SK-N-SH (cell line): ENCODE data around the gene RASSF1. TPM values are rescaled to one million over a fixed set of nuclear protein-coding genes. Genes with fewer than 3 reads are reported as not detected.
A peak's percentile ranks its signal among the peaks of the same experiment; 100 is the strongest.

ENCODE experiments used
- CTCF ChIA-PET: fragments of 300-600, 350-600 bp; formaldehyde crosslinking; extraction: SDS; loops from one replicate; lab custom pipeline; 2021; lab: Yijun Ruan, JAX
- POLR2A ChIA-PET: fragments of 350-600 bp; sonication (Branson Sonifier 250); formaldehyde crosslinking; extraction: SDS; loops from one replicate; lab custom pipeline; 2020; ENCODE audit warnings: antibody characterized with exemption, inconsistent platforms; lab: Yijun Ruan, JAX
- DNase-seq: peaks from one replicate; pipeline ENCODE4 v3.0.0; 2012
- H2AFZ ChIP-seq: fragments of 200-600 bp; sonication (generic); 2 replicates; pipeline ENCODE4 v1.8.1; 2016; ENCODE audit warnings: antibody characterized with exemption, mild to moderate bottlenecking, low read depth
- H3F3A ChIP-seq: fragments of 200-600 bp; sonication (generic); replicated peaks from 2 replicates; pipeline ENCODE3; 2016; ENCODE audit warnings: antibody characterized with exemption, mild to moderate bottlenecking; ENCODE audit not compliant: insufficient read depth
- H3K27ac ChIP-seq, 2 experiments: fragments of 200-500 bp in 1 of 2; fragments of 200-600 bp in 1 of 2; sonication (Bioruptor generic) in 1 of 2; sonication (generic), shearing (Covaris generic) in 1 of 2; 2 replicates each; pipeline versions ENCODE4 v1.5.1 to v1.6.1; 2014 to 2016; ENCODE audit warnings: low read depth in 2 of 2, inconsistent platforms in 1 of 2, low read length in 1 of 2, mild to moderate bottlenecking in 1 of 2, mixed read lengths in 1 of 2
- H3K27me3 ChIP-seq: fragments of 200-600 bp; sonication (generic), shearing (Covaris generic); 2 replicates; pipeline ENCODE4 v1.6.1; 2016; ENCODE audit warnings: mixed run types; ENCODE audit not compliant: insufficient read depth
- H3K36me3 ChIP-seq, 2 experiments: fragments of 200-500 bp in 1 of 2; fragments of 200-600 bp in 1 of 2; sonication (Bioruptor generic) in 1 of 2; sonication (generic) in 1 of 2; replicated peaks in 1 of 2; 2 replicates each; pipeline versions ENCODE3 to v1.5.1; 2014 to 2016; ENCODE audit warnings: low read length in 1 of 2, mild to moderate bottlenecking in 1 of 2; ENCODE audit not compliant: insufficient read depth in 2 of 2, control insufficient read depth in 1 of 2
- H3K4me1 ChIP-seq, 2 experiments: fragments of 200-500 bp in 1 of 2; fragments of 200-600 bp in 1 of 2; sonication (Bioruptor generic) in 1 of 2; sonication (generic), shearing (Covaris generic) in 1 of 2; 2 replicates each; pipeline versions ENCODE4 v1.5.1 to v1.6.1; 2014 to 2016; ENCODE audit warnings: low read depth in 1 of 2, low read length in 1 of 2, mixed run types in 1 of 2; ENCODE audit not compliant: insufficient read depth in 2 of 2, control insufficient read depth in 1 of 2
- H3K4me2 ChIP-seq: fragments of 200-600 bp; sonication (generic), shearing (Covaris generic); 2 replicates; pipeline ENCODE4 v1.6.1; 2017; ENCODE audit warnings: mixed run types
- H3K4me3 ChIP-seq, 2 experiments: fragments of 200-500 bp in 1 of 2; fragments of 200-600 bp in 1 of 2; sonication (Bioruptor generic) in 1 of 2; sonication (generic), shearing (Covaris generic) in 1 of 2; 2 replicates each; pipeline versions ENCODE4 v1.5.1 to v1.8.1; 2014 to 2016; ENCODE audit warnings: low read depth in 2 of 2, inconsistent platforms in 1 of 2, low read length in 1 of 2, mild to moderate bottlenecking in 1 of 2, mixed read lengths in 1 of 2, moderate library complexity in 1 of 2
- H3K79me2 ChIP-seq: fragments of 200-600 bp; sonication (generic); 2 replicates; pipeline ENCODE4 v1.8.1; 2017; ENCODE audit warnings: mild to moderate bottlenecking; ENCODE audit not compliant: insufficient read depth
- H3K9ac ChIP-seq: fragments of 200-600 bp; sonication (generic); 2 replicates; pipeline ENCODE4 v1.6.1; 2017; ENCODE audit warnings: mixed run types
- H3K9me2 ChIP-seq: fragments of 200-600 bp; sonication (generic); 2 replicates; pipeline ENCODE4 v1.6.1; 2017; ENCODE audit warnings: mixed run types
- H3K9me3 ChIP-seq: fragments of 200-600 bp; sonication (generic); 2 replicates; pipeline ENCODE4 v1.6.1; 2017; ENCODE audit warnings: mixed run types, mild to moderate bottlenecking, moderate library complexity
- H4K20me1 ChIP-seq: fragments of 200-600 bp; sonication (generic); 2 replicates; pipeline ENCODE4 v1.6.1; 2017; ENCODE audit warnings: mild to moderate bottlenecking, mixed run types; ENCODE audit not compliant: insufficient read depth
- ELF1 ChIP-seq: IDR thresholded peaks from 2 replicates; pipeline ENCODE4 v1.4.0; 2012
- EZH2phosphoT487 ChIP-seq: fragments of 200-600 bp; sonication (generic); IDR thresholded peaks from 2 replicates; pipeline ENCODE4 v1.6.1; 2017; ENCODE audit warnings: low read depth, mixed run types, mild to moderate bottlenecking, antibody characterized with exemption, moderate library complexity, borderline replicate concordance
- FOSL2 ChIP-seq: IDR thresholded peaks from 2 replicates; pipeline ENCODE4 v1.4.0; 2012; ENCODE audit warnings: low read depth, mild to moderate bottlenecking, moderate library complexity, borderline replicate concordance
- FOXM1 ChIP-seq: IDR thresholded peaks from 2 replicates; pipeline ENCODE4 v1.4.0; 2012; ENCODE audit warnings: low read depth, mild to moderate bottlenecking
- GABPA ChIP-seq: IDR thresholded peaks from 2 replicates; pipeline ENCODE4 v1.4.0; 2012; ENCODE audit warnings: low read depth, mild to moderate bottlenecking
- GATA2 ChIP-seq: sonication (generic); formaldehyde crosslinking; IDR thresholded peaks from 2 replicates; pipeline ENCODE4 v1.5.0; 2020; ENCODE audit warnings: mild to moderate bottlenecking, missing genetic modification reagents
- JUND ChIP-seq: IDR thresholded peaks from 2 replicates; pipeline ENCODE4 v1.4.0; 2012
- MEF2A ChIP-seq: IDR thresholded peaks from 2 replicates; pipeline ENCODE4 v1.4.0; 2012; ENCODE audit warnings: low read depth, borderline replicate concordance
- MXI1 ChIP-seq: IDR thresholded peaks from 2 replicates; pipeline ENCODE4 v1.6.1; 2012; ENCODE audit warnings: mild to moderate bottlenecking, low read depth, low read length, improper control_type of control experiment
- NFIC ChIP-seq: IDR thresholded peaks from 2 replicates; pipeline ENCODE4 v1.4.0; 2012; ENCODE audit warnings: borderline replicate concordance
- RAD21 ChIP-seq: IDR thresholded peaks from 2 replicates; pipeline ENCODE4 v1.6.1; 2012; ENCODE audit warnings: mild to moderate bottlenecking, low read length
- RCOR1 ChIP-seq: fragments of 150-350 bp; IDR thresholded peaks from 2 replicates; pipeline ENCODE4 v1.6.1; 2017; ENCODE audit warnings: antibody characterized with exemption, low read length
- SIN3A ChIP-seq: IDR thresholded peaks from 2 replicates; pipeline ENCODE4 v1.6.1; 2012; ENCODE audit warnings: low read depth, mild to moderate bottlenecking, low read length, moderate library complexity, borderline replicate concordance
- SMC3 ChIP-seq: IDR thresholded peaks from 2 replicates; pipeline ENCODE4 v1.6.1; 2012; ENCODE audit warnings: low read depth, low read length, improper control_type of control experiment
- TCF12 ChIP-seq: IDR thresholded peaks from 2 replicates; pipeline ENCODE4 v1.4.0; 2012
- TEAD4 ChIP-seq: IDR thresholded peaks from 2 replicates; pipeline ENCODE4 v1.4.0; 2012; ENCODE audit warnings: mild to moderate bottlenecking, borderline replicate concordance; ENCODE audit not compliant: insufficient read depth
- YY1 ChIP-seq: IDR thresholded peaks from 2 replicates; pipeline ENCODE4 v1.4.0; 2012; ENCODE audit warnings: low read depth, mild to moderate bottlenecking
- WGBS: methylation state at CpG from one replicate; pipeline ENCODE4 v1.1.6; 2017; ENCODE audit warnings: low lambda C conversion rate; 5-methylcytosine and 5-hydroxymethylcytosine counted together
- polyA plus RNA-seq, 3 experiments: library from polyadenylated mRNA; depleted of rRNA; stranded (reverse); fragments of >200 nt; gene quantifications; 2 replicates each; pipeline ENCODE4 v1.2.3, GENCODE V29; 2012
- TF ChIP-seq, protein P1 (sequence below): IDR thresholded peaks from 2 replicates; pipeline ENCODE4 v1.4.0; 2012; ENCODE audit warnings: low read depth, borderline replicate concordance
- TF ChIP-seq, protein P2 (sequence below): IDR thresholded peaks from 2 replicates; pipeline ENCODE4 v1.4.0; 2012; ENCODE audit warnings: low read depth, borderline replicate concordance
- TF ChIP-seq, protein P3 (sequence below): fragments of 200-600 bp; sonication (generic); IDR thresholded peaks from 2 replicates; pipeline ENCODE4 v1.6.1; 2017; ENCODE audit warnings: antibody characterized with exemption, mild to moderate bottlenecking, moderate library complexity
- TF ChIP-seq, protein P4 (sequence below): fragments of 150-350 bp; IDR thresholded peaks from 2 replicates; pipeline ENCODE4 v1.6.1; 2017; ENCODE audit warnings: antibody characterized with exemption, low read length, low read depth, borderline replicate concordance
- TF ChIP-seq, protein P5 (sequence below): IDR thresholded peaks from 2 replicates; pipeline ENCODE4 v1.6.1; 2012; ENCODE audit warnings: mild to moderate bottlenecking, low read depth, low read length, moderate library complexity
- TF ChIP-seq, protein P6 (sequence below): fragments of 150-350 bp; IDR thresholded peaks from 2 replicates; pipeline ENCODE4 v1.6.1; 2016; ENCODE audit warnings: mild to moderate bottlenecking, low read depth, low read length

RASSF1 gene
- polyA plus RNA-seq, 1 of the 3 experiments (the other 2 are of a cell fraction) = 28.1 TPM

DNA sequence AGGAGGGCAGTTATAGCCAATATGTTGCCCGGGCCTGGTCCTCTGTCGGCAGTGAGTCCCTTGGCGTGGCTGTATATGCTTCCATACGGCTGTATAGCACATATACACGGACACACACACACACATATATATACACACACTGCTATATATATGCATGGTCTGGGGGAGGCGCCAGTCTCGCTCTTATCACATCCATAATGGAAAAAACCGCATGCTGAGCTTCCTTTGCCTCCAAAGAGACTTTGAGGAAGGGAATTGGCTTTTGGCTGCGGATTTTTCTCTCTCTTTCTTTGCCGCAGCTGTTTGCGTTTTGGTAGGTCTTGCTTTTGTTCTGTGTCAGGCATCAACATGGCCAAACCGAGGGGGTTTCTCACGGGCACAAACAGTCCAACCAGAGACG lies 30.0 kb upstream of the RASSF1 start:
- Histone ChIP-seq H4K20me1 (no peaks in the 10 kb centered on the region), H3K4me2 (no peak overlapping the region), H3K79me2 (no peaks in the 10 kb centered on the region), H3K36me3 (no peaks in the 10 kb centered on the region), H3F3A (no peaks in the 10 kb centered on the region), H3K4me3 (no peak overlapping the region), H3K27me3 (no peaks in the 10 kb centered on the region), H3K9me2 (no peaks in the 10 kb centered on the region)
- DNase-seq = peak; percentile 78
- CTCF ChIA-PET = interaction anchor here (0.6 to 5.8 kb wide), 33 partner anchors 9 to 246 kb away, joined by 3 to 70 read pairs (median 4); partner anchors contain the start of genes HYAL3, MAPKAPK3, NAA80 and TUSC2
- POLR2A ChIA-PET = interaction anchor here (1.1 to 4.6 kb wide), 6 partner anchors 10 to 22 kb away, joined by 3 to 28 read pairs (median 8); partner anchors contain the start of genes CYB561D2 and NPRL2
- TF ChIP-seq, protein P1, sequence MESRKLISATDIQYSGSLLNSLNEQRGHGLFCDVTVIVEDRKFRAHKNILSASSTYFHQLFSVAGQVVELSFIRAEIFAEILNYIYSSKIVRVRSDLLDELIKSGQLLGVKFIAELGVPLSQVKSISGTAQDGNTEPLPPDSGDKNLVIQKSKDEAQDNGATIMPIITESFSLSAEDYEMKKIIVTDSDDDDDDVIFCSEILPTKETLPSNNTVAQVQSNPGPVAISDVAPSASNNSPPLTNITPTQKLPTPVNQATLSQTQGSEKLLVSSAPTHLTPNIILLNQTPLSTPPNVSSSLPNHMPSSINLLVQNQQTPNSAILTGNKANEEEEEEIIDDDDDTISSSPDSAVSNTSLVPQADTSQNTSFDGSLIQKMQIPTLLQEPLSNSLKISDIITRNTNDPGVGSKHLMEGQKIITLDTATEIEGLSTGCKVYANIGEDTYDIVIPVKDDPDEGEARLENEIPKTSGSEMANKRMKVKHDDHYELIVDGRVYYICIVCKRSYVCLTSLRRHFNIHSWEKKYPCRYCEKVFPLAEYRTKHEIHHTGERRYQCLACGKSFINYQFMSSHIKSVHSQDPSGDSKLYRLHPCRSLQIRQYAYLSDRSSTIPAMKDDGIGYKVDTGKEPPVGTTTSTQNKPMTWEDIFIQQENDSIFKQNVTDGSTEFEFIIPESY = no peak
- TF ChIP-seq, protein P2, sequence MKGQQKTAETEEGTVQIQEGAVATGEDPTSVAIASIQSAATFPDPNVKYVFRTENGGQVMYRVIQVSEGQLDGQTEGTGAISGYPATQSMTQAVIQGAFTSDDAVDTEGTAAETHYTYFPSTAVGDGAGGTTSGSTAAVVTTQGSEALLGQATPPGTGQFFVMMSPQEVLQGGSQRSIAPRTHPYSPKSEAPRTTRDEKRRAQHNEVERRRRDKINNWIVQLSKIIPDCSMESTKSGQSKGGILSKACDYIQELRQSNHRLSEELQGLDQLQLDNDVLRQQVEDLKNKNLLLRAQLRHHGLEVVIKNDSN = no peak
- no peak for TF ChIP-seq TEAD4
- no peak for TF ChIP-seq JUND
- no peak for TF ChIP-seq MEF2A
- no peak for TF ChIP-seq NFIC
- TF ChIP-seq, protein P3, sequence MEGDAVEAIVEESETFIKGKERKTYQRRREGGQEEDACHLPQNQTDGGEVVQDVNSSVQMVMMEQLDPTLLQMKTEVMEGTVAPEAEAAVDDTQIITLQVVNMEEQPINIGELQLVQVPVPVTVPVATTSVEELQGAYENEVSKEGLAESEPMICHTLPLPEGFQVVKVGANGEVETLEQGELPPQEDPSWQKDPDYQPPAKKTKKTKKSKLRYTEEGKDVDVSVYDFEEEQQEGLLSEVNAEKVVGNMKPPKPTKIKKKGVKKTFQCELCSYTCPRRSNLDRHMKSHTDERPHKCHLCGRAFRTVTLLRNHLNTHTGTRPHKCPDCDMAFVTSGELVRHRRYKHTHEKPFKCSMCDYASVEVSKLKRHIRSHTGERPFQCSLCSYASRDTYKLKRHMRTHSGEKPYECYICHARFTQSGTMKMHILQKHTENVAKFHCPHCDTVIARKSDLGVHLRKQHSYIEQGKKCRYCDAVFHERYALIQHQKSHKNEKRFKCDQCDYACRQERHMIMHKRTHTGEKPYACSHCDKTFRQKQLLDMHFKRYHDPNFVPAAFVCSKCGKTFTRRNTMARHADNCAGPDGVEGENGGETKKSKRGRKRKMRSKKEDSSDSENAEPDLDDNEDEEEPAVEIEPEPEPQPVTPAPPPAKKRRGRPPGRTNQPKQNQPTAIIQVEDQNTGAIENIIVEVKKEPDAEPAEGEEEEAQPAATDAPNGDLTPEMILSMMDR = peak; percentile 31
- no peak for TF ChIP-seq FOXM1
- no peak for TF ChIP-seq MXI1
- no peak for TF ChIP-seq GABPA
- TF ChIP-seq YY1 = no peak
- TF ChIP-seq SIN3A = no peak
- no peak for TF ChIP-seq TCF12
- TF ChIP-seq, protein P4, sequence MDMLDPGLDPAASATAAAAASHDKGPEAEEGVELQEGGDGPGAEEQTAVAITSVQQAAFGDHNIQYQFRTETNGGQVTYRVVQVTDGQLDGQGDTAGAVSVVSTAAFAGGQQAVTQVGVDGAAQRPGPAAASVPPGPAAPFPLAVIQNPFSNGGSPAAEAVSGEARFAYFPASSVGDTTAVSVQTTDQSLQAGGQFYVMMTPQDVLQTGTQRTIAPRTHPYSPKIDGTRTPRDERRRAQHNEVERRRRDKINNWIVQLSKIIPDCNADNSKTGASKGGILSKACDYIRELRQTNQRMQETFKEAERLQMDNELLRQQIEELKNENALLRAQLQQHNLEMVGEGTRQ = no peak
- no peak for TF ChIP-seq RCOR1
- TF ChIP-seq GATA2 (CRISPR knock-in tag) = no peak
- no peak for TF ChIP-seq ELF1
- TF ChIP-seq RAD21 = peak; percentile 72
- TF ChIP-seq SMC3 = peak; percentile 46
- TF ChIP-seq, protein P5, sequence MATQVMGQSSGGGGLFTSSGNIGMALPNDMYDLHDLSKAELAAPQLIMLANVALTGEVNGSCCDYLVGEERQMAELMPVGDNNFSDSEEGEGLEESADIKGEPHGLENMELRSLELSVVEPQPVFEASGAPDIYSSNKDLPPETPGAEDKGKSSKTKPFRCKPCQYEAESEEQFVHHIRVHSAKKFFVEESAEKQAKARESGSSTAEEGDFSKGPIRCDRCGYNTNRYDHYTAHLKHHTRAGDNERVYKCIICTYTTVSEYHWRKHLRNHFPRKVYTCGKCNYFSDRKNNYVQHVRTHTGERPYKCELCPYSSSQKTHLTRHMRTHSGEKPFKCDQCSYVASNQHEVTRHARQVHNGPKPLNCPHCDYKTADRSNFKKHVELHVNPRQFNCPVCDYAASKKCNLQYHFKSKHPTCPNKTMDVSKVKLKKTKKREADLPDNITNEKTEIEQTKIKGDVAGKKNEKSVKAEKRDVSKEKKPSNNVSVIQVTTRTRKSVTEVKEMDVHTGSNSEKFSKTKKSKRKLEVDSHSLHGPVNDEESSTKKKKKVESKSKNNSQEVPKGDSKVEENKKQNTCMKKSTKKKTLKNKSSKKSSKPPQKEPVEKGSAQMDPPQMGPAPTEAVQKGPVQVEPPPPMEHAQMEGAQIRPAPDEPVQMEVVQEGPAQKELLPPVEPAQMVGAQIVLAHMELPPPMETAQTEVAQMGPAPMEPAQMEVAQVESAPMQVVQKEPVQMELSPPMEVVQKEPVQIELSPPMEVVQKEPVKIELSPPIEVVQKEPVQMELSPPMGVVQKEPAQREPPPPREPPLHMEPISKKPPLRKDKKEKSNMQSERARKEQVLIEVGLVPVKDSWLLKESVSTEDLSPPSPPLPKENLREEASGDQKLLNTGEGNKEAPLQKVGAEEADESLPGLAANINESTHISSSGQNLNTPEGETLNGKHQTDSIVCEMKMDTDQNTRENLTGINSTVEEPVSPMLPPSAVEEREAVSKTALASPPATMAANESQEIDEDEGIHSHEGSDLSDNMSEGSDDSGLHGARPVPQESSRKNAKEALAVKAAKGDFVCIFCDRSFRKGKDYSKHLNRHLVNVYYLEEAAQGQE = no peak
- no peak for TF ChIP-seq FOSL2
- TF ChIP-seq EZH2phosphoT487 = no peak
- TF ChIP-seq, protein P6, sequence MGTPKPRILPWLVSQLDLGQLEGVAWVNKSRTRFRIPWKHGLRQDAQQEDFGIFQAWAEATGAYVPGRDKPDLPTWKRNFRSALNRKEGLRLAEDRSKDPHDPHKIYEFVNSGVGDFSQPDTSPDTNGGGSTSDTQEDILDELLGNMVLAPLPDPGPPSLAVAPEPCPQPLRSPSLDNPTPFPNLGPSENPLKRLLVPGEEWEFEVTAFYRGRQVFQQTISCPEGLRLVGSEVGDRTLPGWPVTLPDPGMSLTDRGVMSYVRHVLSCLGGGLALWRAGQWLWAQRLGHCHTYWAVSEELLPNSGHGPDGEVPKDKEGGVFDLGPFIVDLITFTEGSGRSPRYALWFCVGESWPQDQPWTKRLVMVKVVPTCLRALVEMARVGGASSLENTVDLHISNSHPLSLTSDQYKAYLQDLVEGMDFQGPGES = no peak
- TF ChIP-seq, all 33 proteins: peak for 3
- peak overlapping the region in 1 of 2 experiments; percentile 56; a peak in 2 of 4 replicates for H3K27ac ChIP-seq
- H2AFZ ChIP-seq = no peak overlapping the region
- peaks cover 0 to 78% of the 10 kb centered on the region in 2 experiments; a peak in 2 of 4 replicates for H3K4me1 ChIP-seq
- no peak overlapping the region for H3K9ac ChIP-seq
- no peaks in the 10 kb centered on the region for H3K9me3 ChIP-seq
- 58% methylated on average over 14 of the region's 14 CpGs for WGBS
